Activated CD8-positive, alpha-beta memory T cell treated with anti-CD3 and anti-CD28 coated beads, Interleukin-2, amount 10 ng/mL, durations not matched to agents 7 days and 5 days (primary cell): ENCODE measurements around the gene RGS9. TPM values are rescaled to one million over a fixed set of nuclear protein-coding genes. Genes with fewer than 3 reads are reported as not detected.

Source experiments
- ATAC-seq: fragments of 150-1000 bp; cut with Tn5 transposase; one replicate; pipeline ENCODE4 v1.10.0; 2021; ENCODE audit warnings: moderate library complexity
- CTCF ChIA-PET: fragments of 350-600 bp; sonication (Branson Sonifier 250); formaldehyde crosslinking; loops from one replicate; lab custom pipeline; 2021; ENCODE audit warnings: antibody characterized with exemption; lab: Charles Lee
- DNase-seq: peaks from one replicate; pipeline ENCODE4 v3.0.0-alpha.2; 2020
- H3K27ac Mint-ChIP-seq: one replicate; pipeline ENCODE4 v1.8.0; 2021; ENCODE audit warnings: mild to moderate bottlenecking, mixed read lengths
- H3K27me3 Mint-ChIP-seq: one replicate; pipeline ENCODE4 v1.8.0; 2021; ENCODE audit warnings: mixed read lengths
- H3K36me3 Mint-ChIP-seq: one replicate; pipeline ENCODE4 v1.8.0; 2021; ENCODE audit warnings: mild to moderate bottlenecking, mixed read lengths
- H3K4me1 Mint-ChIP-seq: one replicate; pipeline ENCODE4 v1.8.0; 2021; ENCODE audit warnings: mixed read lengths
- H3K4me3 Mint-ChIP-seq: one replicate; pipeline ENCODE4 v1.8.0; 2021; ENCODE audit warnings: mild to moderate bottlenecking, moderate library complexity, mixed read lengths
- H3K9me3 Mint-ChIP-seq: one replicate; pipeline ENCODE4 v1.8.0; 2022; ENCODE audit warnings: low read depth, mixed read lengths
- total RNA-seq, 2 experiments: library from RNA; stranded (reverse); gene quantifications; one replicate each; pipeline ENCODE4 v1.2.3, GENCODE V29; 2021

RGS9 gene
- total RNA-seq, 2 experiments from 2014 or later: 4.7 to 16.0 TPM

GRCh38 chr17:65243838-65244625, 106.9 kb downstream of the RGS9 start:
- H3K9me3 Mint-ChIP-seq: no peaks in the 10 kb centered on the region
- DNase-seq (no peak), ATAC-seq (no peak)
- no peak overlapping the region for H3K27ac Mint-ChIP-seq
- no peaks in the 10 kb centered on the region for H3K4me1 Mint-ChIP-seq
- no peak overlapping the region for H3K4me3 Mint-ChIP-seq
- CTCF ChIA-PET: no interaction called here
- H3K36me3 Mint-ChIP-seq: no peaks in the 10 kb centered on the region
- H3K27me3 Mint-ChIP-seq: peaks cover 34% of the 10 kb centered on the region

GRCh38 chr17:65246252-65246651, 109.1 kb downstream of the RGS9 start:
- H3K27me3 Mint-ChIP-seq: peaks cover 48% of the 10 kb centered on the region
- H3K9me3 Mint-ChIP-seq: no peaks in the 10 kb centered on the region
- CTCF ChIA-PET: interaction anchor here (1.0 kb wide), 1 partner anchor 15 kb away, joined by 3 read pairs; no protein-coding TSS in a partner anchor

GRCh38 chr17:65249774-65250173, 112.6 kb downstream of the RGS9 start:
- H3K27ac Mint-ChIP-seq: no peak overlapping the region
- CTCF ChIA-PET: no interaction called here
- H3K36me3 Mint-ChIP-seq: no peaks in the 10 kb centered on the region
- no peak for DNase-seq
- no peaks in the 10 kb centered on the region for H3K4me1 Mint-ChIP-seq
- ATAC-seq: no peak
- H3K9me3 Mint-ChIP-seq: no peaks in the 10 kb centered on the region
- peaks cover 62% of the 10 kb centered on the region for H3K27me3 Mint-ChIP-seq
- H3K4me3 Mint-ChIP-seq: no peak overlapping the region

More at GRCh38 chr17:65246252-65246651, 109.1 kb downstream of the RGS9 start:
- H3K4me1 Mint-ChIP-seq: no peaks in the 10 kb centered on the region
- H3K27ac Mint-ChIP-seq: no peak overlapping the region
- DNase-seq (no peak), ATAC-seq (no peak)
- no peak overlapping the region for H3K4me3 Mint-ChIP-seq
- H3K36me3 Mint-ChIP-seq: no peaks in the 10 kb centered on the region

GRCh38 chr17:65254166-65254565, 117.0 kb downstream of the RGS9 start:
- Mint-ChIP-seq H3K36me3 (peaks cover 1% of the 10 kb centered on the region), H3K9me3 (peaks cover 10% of the 10 kb centered on the region), H3K4me1 (no peaks in the 10 kb centered on the region), H3K27me3 (peaks cover 57% of the 10 kb centered on the region), H3K4me3 (no peak overlapping the region), H3K27ac (no peak overlapping the region)
- ATAC-seq (no peak), DNase-seq (no peak)
- CTCF ChIA-PET: no interaction called here

- CTCF ChIA-PET: no interaction called here
- no peak overlapping the region for H3K4me3 Mint-ChIP-seq
- H3K4me1 Mint-ChIP-seq: peaks cover 18% of the 10 kb centered on the region
- no peak for DNase-seq
- peaks cover 42% of the 10 kb centered on the region for H3K27me3 Mint-ChIP-seq
- peaks cover 10% of the 10 kb centered on the region for H3K9me3 Mint-ChIP-seq
- ATAC-seq: no peak
- no peak overlapping the region for H3K27ac Mint-ChIP-seq
- peaks cover 6% of the 10 kb centered on the region for H3K36me3 Mint-ChIP-seq
These were observed 122.1 kb downstream of the RGS9 start for GRCh38 chr17:65259281-65259680.

GRCh38 chr17:65259696-65260485, 122.7 kb downstream of the RGS9 start:
- Mint-ChIP-seq H3K9me3 (peaks cover 10% of the 10 kb centered on the region), H3K27me3 (peaks cover 40% of the 10 kb centered on the region), H3K27ac (no peak overlapping the region), H3K4me1 (peaks cover 18% of the 10 kb centered on the region), H3K4me3 (no peak overlapping the region), H3K36me3 (peaks cover 6% of the 10 kb centered on the region)
- CTCF ChIA-PET: no interaction called here
- DNase-seq: no peak
- no peak for ATAC-seq

GRCh38 chr17:65260626-65261025, 123.5 kb downstream of the RGS9 start:
- H3K27ac Mint-ChIP-seq: no peak overlapping the region
- H3K9me3 Mint-ChIP-seq: peaks cover 10% of the 10 kb centered on the region
- DNase-seq (no peak), ATAC-seq (no peak)
- H3K4me1 Mint-ChIP-seq: peaks cover 25% of the 10 kb centered on the region
- H3K4me3 Mint-ChIP-seq: no peak overlapping the region
- H3K27me3 Mint-ChIP-seq: peaks cover 40% of the 10 kb centered on the region
- H3K36me3 Mint-ChIP-seq: peaks cover 6% of the 10 kb centered on the region
- CTCF ChIA-PET: no interaction called here

GRCh38 chr17:65261152-65261551, 124.0 kb downstream of the RGS9 start:
- CTCF ChIA-PET: interaction anchor here (1.4 kb wide), 1 partner anchor 31 kb away, joined by 5 read pairs; no protein-coding TSS in a partner anchor
- ATAC-seq: no peak

GRCh38 chr17:65261682-65262636, 124.8 kb downstream of the RGS9 start:
- CTCF ChIA-PET: interaction anchor here (1.0 to 1.4 kb wide), 2 partner anchors 30 to 32 kb away, joined by 4 to 5 read pairs; no protein-coding TSS in a partner anchor
- peaks cover 32% of the 10 kb centered on the region for H3K27me3 Mint-ChIP-seq
- H3K4me1 Mint-ChIP-seq: peaks cover 30% of the 10 kb centered on the region
- peaks cover 9% of the 10 kb centered on the region for H3K36me3 Mint-ChIP-seq
- ATAC-seq: peak; percentile 78
- no peak overlapping the region for H3K27ac Mint-ChIP-seq
- no peak for DNase-seq
- H3K9me3 Mint-ChIP-seq: peaks cover 8% of the 10 kb centered on the region
- no peak overlapping the region for H3K4me3 Mint-ChIP-seq

More at GRCh38 chr17:65261152-65261551, 124.0 kb downstream of the RGS9 start:
- Mint-ChIP-seq H3K4me1 (peaks cover 30% of the 10 kb centered on the region), H3K9me3 (peaks cover 10% of the 10 kb centered on the region), H3K27ac (no peak overlapping the region), H3K36me3 (peaks cover 8% of the 10 kb centered on the region), H3K27me3 (peaks cover 36% of the 10 kb centered on the region), H3K4me3 (no peak overlapping the region)
- DNase-seq: no peak

- H3K36me3 Mint-ChIP-seq: peaks cover 11% of the 10 kb centered on the region
- peaks cover 19% of the 10 kb centered on the region for H3K27me3 Mint-ChIP-seq
- DNase-seq: no peak
- peak; percentile 71 for ATAC-seq
- CTCF ChIA-PET: interaction anchor here (1.6 to 1.9 kb wide), 2 partner anchors 29 to 34 kb away, joined by 7 to 8 read pairs; no protein-coding TSS in a partner anchor
- H3K4me3 Mint-ChIP-seq: no peak overlapping the region
- peak overlapping the region; percentile 35 for H3K27ac Mint-ChIP-seq
- H3K4me1 Mint-ChIP-seq: peaks cover 30% of the 10 kb centered on the region
- peaks cover 3% of the 10 kb centered on the region for H3K9me3 Mint-ChIP-seq
These were observed 128.1 kb downstream of the RGS9 start for GRCh38 chr17:65265276-65265675.

- no peak overlapping the region for H3K4me3 Mint-ChIP-seq
- no peak for ATAC-seq
- H3K36me3 Mint-ChIP-seq: peaks cover 7% of the 10 kb centered on the region
- H3K4me1 Mint-ChIP-seq: peaks cover 12% of the 10 kb centered on the region
- H3K9me3 Mint-ChIP-seq: peaks cover 3% of the 10 kb centered on the region
- no peak for DNase-seq
- H3K27me3 Mint-ChIP-seq: peaks cover 13% of the 10 kb centered on the region
- no peak overlapping the region for H3K27ac Mint-ChIP-seq
- CTCF ChIA-PET: interaction anchor here (1.2 kb wide), 1 partner anchor 26 kb away, joined by 3 read pairs; no protein-coding TSS in a partner anchor
These were observed 131.7 kb downstream of the RGS9 start for GRCh38 chr17:65268832-65269231.

GRCh38 chr17:65270499-65271253, 133.5 kb downstream of the RGS9 start:
- ATAC-seq (no peak), DNase-seq (no peak)
- H3K27me3 Mint-ChIP-seq: peaks cover 21% of the 10 kb centered on the region
- peaks cover 3% of the 10 kb centered on the region for H3K9me3 Mint-ChIP-seq
- no peak overlapping the region for H3K27ac Mint-ChIP-seq
- peaks cover 6% of the 10 kb centered on the region for H3K36me3 Mint-ChIP-seq
- no peak overlapping the region for H3K4me3 Mint-ChIP-seq
- H3K4me1 Mint-ChIP-seq: peaks cover 4% of the 10 kb centered on the region
- CTCF ChIA-PET: interaction anchor here (1.4 kb wide), 1 partner anchor 39 kb away, joined by 4 read pairs; no protein-coding TSS in a partner anchor
